ENCODE measurements around the gene RNLS.
"Not testable (repeated sequence)": the region's sequence is repeated elsewhere in the genome, so short reads cannot be mapped to it uniquely, and the experiment has no call there.

RNLS gene

DNA sequence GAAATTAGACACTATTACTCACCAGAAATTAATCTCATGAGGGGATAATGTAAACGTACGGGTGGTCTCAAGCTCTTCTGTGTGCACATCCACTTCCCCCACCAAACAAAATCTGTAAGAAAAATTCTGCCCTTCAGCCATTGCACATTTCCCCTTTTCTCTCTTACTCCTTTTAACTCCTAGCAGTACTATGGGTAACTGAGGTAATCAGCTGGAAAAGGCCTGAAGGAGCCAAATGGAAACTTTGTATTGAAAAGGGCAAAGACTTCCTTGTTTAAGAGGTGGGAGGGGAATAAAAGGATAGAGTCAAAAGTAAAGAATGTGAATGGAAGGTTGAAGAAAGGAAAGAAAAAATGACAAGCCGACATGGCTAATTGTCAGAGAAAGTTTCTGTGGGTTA lies 273.8 kb downstream of the RNLS start:
- TF ChIP-seq, protein P1, sequence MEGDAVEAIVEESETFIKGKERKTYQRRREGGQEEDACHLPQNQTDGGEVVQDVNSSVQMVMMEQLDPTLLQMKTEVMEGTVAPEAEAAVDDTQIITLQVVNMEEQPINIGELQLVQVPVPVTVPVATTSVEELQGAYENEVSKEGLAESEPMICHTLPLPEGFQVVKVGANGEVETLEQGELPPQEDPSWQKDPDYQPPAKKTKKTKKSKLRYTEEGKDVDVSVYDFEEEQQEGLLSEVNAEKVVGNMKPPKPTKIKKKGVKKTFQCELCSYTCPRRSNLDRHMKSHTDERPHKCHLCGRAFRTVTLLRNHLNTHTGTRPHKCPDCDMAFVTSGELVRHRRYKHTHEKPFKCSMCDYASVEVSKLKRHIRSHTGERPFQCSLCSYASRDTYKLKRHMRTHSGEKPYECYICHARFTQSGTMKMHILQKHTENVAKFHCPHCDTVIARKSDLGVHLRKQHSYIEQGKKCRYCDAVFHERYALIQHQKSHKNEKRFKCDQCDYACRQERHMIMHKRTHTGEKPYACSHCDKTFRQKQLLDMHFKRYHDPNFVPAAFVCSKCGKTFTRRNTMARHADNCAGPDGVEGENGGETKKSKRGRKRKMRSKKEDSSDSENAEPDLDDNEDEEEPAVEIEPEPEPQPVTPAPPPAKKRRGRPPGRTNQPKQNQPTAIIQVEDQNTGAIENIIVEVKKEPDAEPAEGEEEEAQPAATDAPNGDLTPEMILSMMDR (IDR thresholded peaks at IDR 0.05; ENCODE audit: low read length, missing control alignments) = no peak
- DNase-seq (ENCODE audit: low read depth) = no peak
- H3K4me3 ChIP-seq (replicated peaks; ENCODE audit: low read depth, low read length) = no peak overlapping the region

DNA sequence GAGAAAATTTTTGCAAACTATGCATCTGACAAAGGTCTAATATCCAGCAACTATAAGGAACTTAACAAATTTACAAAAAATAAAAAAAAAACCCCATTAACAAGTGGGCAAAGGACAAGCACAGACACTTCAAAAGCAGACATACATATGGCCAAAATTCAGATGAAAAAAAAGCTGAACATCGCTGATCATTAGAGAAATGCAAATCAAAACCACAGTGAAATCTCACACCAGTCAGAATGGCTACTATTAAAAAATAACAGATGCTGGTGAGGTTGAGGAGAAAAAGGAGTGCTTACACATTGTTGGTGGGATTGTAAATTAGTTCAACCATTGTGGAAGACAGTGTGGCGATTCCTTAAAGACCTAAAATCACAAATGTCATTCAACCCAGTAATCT lies 274.8 kb downstream of the RNLS start:
- not testable (repeated sequence) for DNase-seq (ENCODE audit: low read depth); H3K4me3 ChIP-seq (replicated peaks; ENCODE audit: low read depth, low read length)

DNA sequence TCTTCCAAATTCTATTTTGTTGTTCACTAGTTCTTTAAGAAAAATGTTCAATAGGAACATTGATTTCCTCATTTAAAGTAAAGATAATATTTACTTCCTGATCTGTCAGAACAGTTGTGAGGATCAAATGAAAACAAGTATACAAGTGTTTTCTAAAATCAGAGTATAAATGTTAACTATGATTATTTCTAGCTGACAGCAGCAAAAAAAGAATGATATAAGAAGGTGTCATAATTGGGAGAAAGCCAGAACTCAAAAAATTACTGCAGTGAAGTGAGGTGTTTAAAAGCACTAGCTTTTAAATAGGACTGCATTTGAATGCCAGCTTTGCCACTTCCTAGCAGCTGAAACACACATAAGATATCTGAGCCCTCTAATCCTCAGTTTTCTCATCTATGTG lies 283.3 kb downstream of the RNLS start:
- no peak overlapping the region for H3K4me3 ChIP-seq (replicated peaks; ENCODE audit: low read depth, low read length)
- no peak for DNase-seq (ENCODE audit: low read depth)
- TF ChIP-seq, protein P1 (IDR thresholded peaks at IDR 0.05; ENCODE audit: low read length, missing control alignments) = no peak

DNA sequence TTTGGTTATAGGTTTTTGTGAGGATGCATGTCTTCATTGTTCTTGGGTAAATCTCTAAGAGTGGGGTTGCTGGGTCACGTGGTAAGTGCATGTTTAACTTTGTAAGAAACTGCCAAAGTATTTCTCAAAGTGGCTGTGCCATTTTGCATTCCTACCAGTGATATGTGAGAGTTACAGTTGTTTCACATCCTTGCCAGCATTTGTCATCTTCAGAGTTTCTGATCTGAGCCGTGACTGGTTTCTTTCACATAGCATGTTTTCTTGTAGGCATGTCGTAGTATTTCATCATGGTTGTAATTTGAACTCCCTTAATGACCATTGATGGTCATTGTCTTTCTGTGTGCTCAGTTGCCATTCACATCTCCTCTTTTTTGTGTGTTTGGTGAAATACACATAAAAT lies 286.0 kb downstream of the RNLS start:
- H3K4me3 ChIP-seq (replicated peaks; ENCODE audit: low read depth, low read length) = no peak overlapping the region
- TF ChIP-seq, protein P1 (IDR thresholded peaks at IDR 0.05; ENCODE audit: low read length, missing control alignments) = no peak
- DNase-seq (ENCODE audit: low read depth) = peak; percentile 17

DNA sequence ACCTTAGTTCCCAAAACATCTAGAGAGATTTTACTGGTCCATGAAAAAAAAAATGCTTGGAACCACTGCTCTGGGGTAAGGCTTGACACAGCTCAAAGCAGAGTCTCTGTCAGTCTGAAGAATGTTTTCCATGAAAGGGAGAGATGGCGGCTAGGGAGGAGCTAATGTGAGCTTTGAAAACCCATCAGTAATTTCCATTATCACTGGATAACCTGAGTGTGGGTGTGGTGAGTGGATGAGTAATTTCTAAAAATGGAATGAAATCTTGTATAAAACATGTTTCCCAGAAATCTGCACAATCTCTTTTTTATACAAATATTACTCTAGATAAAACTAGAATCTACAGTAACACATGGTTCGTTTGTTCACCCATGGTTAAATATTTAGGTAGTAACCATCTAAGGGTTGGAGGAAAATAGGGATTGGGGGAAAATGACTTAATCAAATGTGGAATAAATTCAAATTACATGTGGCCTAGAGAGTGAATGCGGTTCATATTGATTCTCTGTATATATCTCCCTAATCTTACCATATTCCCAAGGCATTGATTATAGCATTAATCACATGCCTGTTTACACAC lies 289.4 kb downstream of the RNLS start:
- DNase-seq (ENCODE audit: low read depth) = no peak
- H3K4me3 ChIP-seq (replicated peaks; ENCODE audit: low read depth, low read length) = no peak overlapping the region
- TF ChIP-seq, protein P1 (IDR thresholded peaks at IDR 0.05; ENCODE audit: low read length, missing control alignments) = no peak

DNA sequence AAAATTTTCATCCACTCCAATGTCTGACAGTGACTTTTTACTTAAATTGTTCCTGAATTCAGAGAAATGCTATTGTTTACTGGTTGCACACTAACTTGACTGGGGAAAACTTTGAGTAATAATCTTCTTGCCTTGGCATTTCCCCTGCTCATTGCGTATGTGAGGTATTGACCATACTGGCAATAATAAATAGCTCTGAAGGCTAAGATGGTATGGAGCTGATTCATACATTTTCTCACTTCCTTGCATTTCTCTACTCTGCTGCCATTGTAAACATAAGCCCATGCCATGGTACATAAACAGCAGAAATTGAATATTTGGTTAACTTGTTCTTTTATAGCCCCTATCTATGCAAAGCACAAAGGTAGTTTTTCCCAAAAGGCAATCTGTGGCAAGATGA lies 290.0 kb downstream of the RNLS start:
- peak; percentile 39 for DNase-seq (ENCODE audit: low read depth)
- H3K4me3 ChIP-seq (replicated peaks; ENCODE audit: low read depth, low read length) = no peak overlapping the region
- TF ChIP-seq, protein P1 (IDR thresholded peaks at IDR 0.05; ENCODE audit: low read length, missing control alignments) = no peak

DNA sequence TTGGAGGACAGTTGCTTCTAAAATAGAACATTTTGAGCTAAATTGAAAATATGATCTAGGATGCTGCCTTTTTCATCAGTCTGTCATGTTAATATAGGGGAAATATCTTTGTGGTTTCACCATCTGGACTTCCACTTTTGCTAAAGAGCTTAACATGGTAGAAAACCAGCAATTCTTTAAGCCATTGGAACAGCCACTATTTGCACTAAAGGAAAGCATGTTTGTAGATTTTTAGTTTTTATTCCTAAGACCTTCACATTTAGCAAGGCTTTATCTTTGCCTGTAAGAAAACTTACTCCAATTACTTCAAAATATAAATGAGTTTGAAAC lies 291.0 kb downstream of the RNLS start:
- DNase-seq (ENCODE audit: low read depth) = no peak
- TF ChIP-seq, protein P1 (IDR thresholded peaks at IDR 0.05; ENCODE audit: low read length, missing control alignments) = no peak
- no peak overlapping the region for H3K4me3 ChIP-seq (replicated peaks; ENCODE audit: low read depth, low read length)
